GM18499 (cell line): ENCODE measurements around the gene MBD3.

Experiments
- ATAC-seq: cut with Tn5 transposase; IDR thresholded peaks from one replicate; pipeline ENCODE4 v1.9.1; 2021; ENCODE audit warnings: moderate number of reproducible peaks; ENCODE audit not compliant: insufficient read depth, unreplicated experiment

MBD3 gene

GRCh38 chr19:1619703-1620102, 27.0 kb upstream of the MBD3 start:
- no peak for ATAC-seq

GRCh38 chr19:1619094-1619439, 26.4 kb upstream of the MBD3 start:
- ATAC-seq, result no peak

GRCh38 chr19:1618157-1619093, 25.8 kb upstream of the MBD3 start:
- ATAC-seq, result no peak

GRCh38 chr19:1616875-1617274, 24.2 kb upstream of the MBD3 start:
- ATAC-seq, result no peak

- no peak for ATAC-seq
These were observed 23.7 kb upstream of the MBD3 start for GRCh38 chr19:1616396-1616795.

- no peak for ATAC-seq
These were observed 22.6 kb upstream of the MBD3 start for GRCh38 chr19:1615156-1615765.

GRCh38 chr19:1613808-1614570, 21.3 kb upstream of the MBD3 start:
- ATAC-seq, result no peak

- ATAC-seq, result no peak
These were observed 20.5 kb upstream of the MBD3 start for GRCh38 chr19:1613146-1613545.

GRCh38 chr19:1612114-1613086, 19.7 kb upstream of the MBD3 start:
- ATAC-seq, result no peak

GRCh38 chr19:1611353-1611752, 18.7 kb upstream of the MBD3 start:
- no peak for ATAC-seq

GRCh38 chr19:1610579-1610978, 17.9 kb upstream of the MBD3 start:
- no peak for ATAC-seq

GRCh38 chr19:1609680-1610474, 17.2 kb upstream of the MBD3 start:
- ATAC-seq, result no peak

- no peak for ATAC-seq
These were observed 16.4 kb upstream of the MBD3 start for GRCh38 chr19:1609103-1609396.

GRCh38 chr19:1608359-1609102, 15.9 kb upstream of the MBD3 start:
- ATAC-seq, result no peak

- ATAC-seq, result no peak
These were observed 13.5 kb upstream of the MBD3 start for GRCh38 chr19:1606138-1606651.

- ATAC-seq, result peak; percentile 46
These were observed 12.8 kb upstream of the MBD3 start, which contains the start of gene UQCR11 for GRCh38 chr19:1605236-1606137. Gene UQCR11, minus strand, starts transcription at chr19:1605462. Its CDS starts 53 bp downstream, at chr19:1605409.

- no peak for ATAC-seq
These were observed 9.5 kb upstream of the MBD3 start for GRCh38 chr19:1602091-1602707.
